EL (cell line): Measurements from ENCODE around the gene PLPPR3.

Experiments
- DNase-seq: peaks from one replicate; pipeline ENCODE4 v3.0.0-alpha.2; 2016

PLPPR3 gene

GRCh38 chr19:795691-796581 is 25.8 kb downstream of the PLPPR3 start:
- no peak for DNase-seq

DNA sequence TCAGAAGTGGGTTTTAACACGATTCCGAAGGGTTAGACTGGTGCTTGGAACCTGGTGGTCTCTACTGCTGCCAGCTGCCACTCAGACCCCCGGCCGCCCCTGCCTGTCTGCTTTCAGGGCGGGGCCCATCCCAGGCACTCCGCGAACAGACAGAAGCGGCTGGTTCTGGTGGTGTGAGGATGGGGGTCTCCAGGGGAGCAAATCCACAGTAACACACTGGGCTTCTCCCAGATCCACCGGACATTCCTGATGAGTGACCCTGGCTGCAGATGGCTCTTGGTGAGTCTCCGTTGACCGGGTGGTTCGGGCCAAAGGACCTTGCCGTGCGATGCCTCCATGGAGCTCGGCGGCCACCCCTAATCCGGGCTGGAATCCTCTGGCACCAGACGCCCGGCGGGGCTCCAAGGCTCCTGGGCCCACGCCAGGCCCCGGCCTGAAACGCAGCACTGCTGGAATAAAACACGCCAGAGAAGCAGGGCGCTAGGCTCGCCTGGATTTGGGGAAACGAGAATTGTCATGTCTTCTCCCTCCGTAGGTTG is 26.6 kb downstream of the PLPPR3 start:
- DNase-seq: no peak

GRCh38 chr19:793806-794205 is 27.9 kb downstream of the PLPPR3 start:
- no peak for DNase-seq

GRCh38 chr19:792306-792885 is 29.4 kb downstream of the PLPPR3 start:
- DNase-seq: no peak

DNA sequence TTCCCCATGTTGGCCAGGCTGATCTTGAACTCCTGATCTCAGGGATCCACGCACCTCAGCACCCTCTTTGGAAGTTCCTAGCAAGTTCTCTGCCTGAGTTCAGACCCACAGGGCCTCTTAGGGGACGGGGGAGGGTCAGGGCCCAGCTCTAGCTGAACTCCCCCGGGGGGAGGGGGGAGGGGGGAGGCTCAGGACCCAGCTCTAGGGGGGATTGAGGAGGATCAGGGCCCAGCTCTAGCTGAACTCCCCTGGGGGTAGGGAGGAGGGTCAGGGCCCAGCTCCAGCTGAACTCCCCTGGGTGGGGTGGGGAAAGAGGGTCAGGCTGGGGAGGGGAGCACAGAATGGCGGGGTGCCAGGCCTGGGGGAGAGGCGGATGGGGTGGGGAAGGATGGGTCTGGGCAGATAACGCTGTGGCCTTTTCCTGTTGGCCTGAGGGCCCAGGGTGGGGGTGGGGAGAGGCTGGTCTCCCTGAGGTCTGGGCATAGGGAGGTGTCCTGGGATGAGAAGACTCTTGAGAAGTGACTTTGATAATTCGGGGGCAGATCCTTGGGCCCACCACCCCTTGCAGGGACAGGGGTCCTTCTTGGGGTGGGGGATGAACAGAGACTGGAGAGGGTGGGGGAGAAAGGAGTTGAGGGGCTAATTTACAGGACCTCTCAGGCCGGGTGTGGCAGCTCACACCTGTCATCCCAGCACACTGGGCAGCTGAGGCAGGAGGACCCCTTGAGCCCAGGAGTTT is 30.0 kb downstream of the PLPPR3 start:
- no peak for DNase-seq

DNA sequence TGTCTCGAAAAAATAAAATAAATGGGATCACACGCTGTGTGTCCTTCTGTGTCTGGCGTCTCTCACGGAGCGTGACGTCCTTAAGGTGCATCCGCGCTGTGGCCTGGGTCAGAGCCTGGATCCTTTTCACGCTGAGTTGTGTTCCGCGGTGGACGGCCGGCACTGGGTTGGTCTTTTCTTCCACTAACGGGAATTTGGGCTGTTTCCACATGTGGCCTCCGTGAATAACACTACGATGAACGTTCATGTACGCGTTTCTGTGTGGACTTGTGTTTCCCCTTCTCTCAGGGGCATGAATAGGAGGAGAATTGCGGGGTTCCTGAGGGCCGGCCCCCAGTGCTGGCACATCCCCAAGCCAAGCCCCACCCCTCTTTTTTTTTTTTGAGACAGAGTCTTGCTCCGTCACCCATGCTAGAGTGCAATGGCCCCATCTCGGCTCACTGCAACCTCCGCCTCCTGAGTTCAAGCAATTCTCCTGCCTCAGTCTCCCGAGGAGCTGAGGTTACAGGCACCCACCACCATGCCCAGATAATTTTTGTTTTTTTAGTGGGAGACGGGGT is 30.7 kb downstream of the PLPPR3 start:
- no peak for DNase-seq

GRCh38 chr19:789701-790060 is 32.1 kb downstream of the PLPPR3 start:
- no peak for DNase-seq

DNA sequence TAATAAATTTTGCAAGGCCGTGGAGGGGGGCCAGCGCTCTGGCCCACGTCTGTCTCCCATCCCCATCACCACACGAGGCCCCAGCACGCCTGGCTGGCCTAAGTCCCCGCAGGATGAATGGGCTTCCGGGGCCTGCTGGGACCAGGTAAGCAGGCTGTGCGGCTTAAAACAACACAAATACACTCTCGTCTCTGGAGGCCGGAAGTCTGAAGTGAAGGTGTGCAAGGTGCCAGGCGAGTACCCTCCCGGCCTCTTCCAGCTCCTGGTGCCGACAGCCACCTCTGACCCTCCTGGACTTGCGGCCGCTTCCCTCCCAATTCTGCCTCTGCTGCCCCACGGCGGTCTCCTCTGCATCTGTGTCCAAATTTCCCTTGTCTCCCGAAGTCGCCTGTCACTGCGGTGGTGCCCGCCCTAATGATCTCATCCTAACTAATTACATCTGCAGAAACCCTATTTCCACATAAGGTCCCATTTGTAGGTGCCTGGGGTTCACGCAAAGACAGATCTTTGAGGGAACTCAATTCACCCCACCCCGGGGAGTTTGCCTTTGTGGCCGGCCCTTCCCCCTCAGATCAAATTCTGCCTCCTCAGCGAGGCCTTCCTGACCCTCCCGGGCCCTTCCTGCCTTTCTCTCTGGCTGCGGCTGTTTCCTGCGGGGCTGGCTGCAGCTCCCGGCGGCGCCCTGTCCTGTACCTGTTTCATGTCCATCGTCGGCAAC is 32.6 kb downstream of the PLPPR3 start:
- DNase-seq: peak; percentile 39

DNA sequence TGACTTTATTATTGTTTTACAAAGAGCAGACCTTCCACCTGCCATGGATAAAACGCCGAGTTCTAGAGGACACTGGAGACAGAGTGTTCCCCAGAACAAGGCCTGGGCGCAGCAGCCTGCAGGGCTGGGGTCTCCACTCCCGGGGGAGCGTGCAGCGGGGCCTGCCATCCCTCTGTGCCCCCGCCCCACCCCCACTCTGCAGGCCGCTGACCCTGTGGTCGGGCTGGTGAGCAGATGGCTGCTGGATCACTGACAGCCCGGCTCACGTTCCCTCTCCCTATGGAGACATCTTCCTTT is 33.1 kb downstream of the PLPPR3 start:
- DNase-seq: no peak

- no peak for DNase-seq
These were observed 34.2 kb downstream of the PLPPR3 start for GRCh38 chr19:787536-787935.

- no peak for DNase-seq
These were observed 37.2 kb downstream of the PLPPR3 start for GRCh38 chr19:784541-784940.

DNA sequence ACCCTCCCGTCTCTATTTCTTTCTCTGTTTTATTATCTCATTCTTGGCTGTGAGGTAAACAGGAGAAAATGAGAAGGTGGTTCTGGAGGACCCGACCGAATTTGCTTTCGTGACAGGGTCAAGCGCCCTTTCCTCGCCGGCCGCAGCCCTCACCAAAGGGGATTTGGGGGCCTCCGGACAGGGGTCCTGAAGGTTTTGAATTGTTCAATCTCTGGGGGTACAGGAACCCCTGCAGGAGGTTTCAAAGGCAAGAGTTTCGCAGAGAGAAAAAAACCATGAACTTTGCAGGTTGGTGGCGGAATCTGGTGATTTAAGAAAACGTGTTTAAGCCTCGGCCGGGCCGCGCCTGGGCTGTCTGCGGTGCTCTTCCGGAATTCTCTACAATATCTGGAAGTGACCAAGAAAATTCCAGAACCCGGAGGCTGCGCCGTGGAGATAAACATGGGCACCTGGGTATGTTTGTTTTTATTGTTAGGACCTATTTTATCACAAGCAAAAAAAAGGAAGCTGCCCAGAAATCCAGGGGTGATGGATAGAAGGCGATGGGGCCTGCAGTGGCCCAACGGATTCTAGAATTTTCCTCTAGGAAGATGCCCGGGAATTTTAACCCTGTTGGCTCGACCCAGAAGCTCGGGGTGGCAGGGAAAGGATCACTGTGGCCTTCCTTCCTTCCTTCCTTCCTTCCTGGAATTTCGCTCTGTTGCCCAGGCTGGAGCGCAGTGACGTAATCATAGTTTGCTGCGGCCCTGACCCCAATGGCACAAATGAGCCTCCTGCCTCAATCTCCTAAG is 38.7 kb downstream of the PLPPR3 start:
- no peak for DNase-seq

- DNase-seq: peak; percentile 88
These were observed 39.4 kb downstream of the PLPPR3 start for GRCh38 chr19:782185-782877.

GRCh38 chr19:781800-782184 is 40.0 kb downstream of the PLPPR3 start:
- DNase-seq: no peak

- DNase-seq: no peak
These were observed 40.8 kb downstream of the PLPPR3 start for GRCh38 chr19:780935-781334.

DNA sequence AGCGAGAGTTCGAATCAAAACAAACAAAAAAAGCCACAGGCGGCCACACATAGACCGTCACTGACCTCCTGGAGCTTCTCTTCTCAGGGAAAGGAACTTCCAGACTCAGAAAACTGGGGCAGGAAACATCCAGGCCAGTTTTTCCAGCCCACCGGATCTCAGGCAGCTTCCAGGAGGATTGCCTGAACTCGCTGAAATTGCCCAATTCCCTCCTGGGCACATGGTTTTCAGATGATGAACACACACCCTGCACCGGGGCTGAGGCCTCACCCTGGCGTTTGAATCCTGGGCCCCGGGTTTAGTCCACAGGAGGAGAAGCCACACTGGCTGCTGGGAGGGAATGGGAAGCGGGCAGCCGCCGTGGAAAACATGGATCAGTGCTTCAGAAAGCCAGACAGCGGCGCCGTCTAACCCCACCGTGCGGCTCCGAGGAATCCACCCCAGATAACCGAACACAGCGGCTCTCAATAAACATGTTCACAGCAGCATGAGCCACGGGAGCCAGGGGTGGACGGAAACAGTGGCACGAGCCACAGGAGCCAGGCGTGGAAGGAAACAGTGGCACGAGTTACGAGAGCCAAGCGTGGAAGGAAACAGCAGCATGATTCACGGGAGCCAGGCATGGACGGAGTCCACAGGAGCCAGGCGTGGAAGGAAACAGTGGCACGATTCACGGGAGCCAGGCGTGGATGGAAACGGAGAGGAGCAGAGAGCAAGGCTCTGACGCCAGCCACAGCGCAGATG is 42.7 kb downstream of the PLPPR3 start:
- peak; percentile 96 for DNase-seq

GRCh38 chr19:776549-776948 is 45.2 kb downstream of the PLPPR3 start:
- DNase-seq: no peak

DNA sequence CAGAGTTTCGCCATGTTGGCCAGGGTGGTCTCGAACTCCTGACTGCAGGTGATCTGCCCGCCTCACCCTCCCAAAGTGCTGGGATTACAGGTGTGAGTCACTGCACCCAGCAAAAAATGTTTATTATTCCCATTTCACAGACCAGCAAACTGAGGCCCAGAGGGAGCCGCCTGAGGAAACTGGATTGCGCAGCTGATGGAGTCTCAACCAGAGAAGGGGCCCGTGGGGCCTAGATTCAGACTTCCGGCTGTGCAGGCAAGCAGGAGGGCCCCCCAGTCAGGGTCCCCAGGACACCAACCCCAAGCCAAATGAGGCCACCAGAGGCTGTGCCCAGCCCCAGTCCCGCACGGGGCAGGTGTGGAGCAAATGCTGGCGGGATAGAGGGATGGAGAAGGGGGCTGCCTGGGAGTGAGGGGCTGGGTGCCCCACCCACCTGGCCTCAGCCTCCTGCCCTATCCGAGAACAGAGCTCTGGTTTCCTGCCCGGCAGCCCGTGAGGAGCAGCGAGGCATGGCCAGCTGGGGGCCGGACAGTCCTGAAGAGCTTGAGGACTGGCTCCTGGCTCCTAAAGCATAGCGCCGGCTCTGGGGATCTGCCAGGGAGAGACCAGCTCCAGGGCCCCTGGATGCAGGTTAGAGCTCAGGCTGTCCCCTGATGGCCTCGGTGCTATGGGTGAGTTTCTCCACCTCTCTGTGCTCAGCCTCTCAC is 48.9 kb downstream of the PLPPR3 start:
- DNase-seq: no peak

- no peak for DNase-seq
These were observed 49.7 kb downstream of the PLPPR3 start for GRCh38 chr19:772063-772462.

DNA sequence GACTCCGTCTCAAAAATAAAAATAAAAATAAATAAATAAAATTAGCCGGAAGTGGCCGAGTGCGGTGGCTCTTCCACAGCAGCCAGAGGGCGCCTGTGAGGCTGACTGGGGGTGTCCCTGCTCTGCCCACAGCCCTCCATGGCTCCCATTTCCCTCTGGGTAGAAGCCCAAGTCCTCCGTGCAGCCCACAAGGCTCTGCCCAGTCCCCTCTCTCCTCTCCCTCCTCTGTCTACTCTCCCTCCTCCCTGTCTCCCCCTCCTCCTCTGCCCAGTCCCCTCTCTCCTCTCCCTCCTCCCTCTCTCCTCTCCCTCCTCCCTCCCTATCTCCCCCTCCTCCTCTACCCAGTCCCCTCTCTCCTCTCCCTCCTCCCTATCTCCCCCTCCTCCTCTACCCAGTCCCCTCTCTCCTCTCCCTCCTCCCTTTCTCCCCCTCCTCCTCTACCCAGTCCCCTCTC is 50.4 kb downstream of the PLPPR3 start:
- DNase-seq: peak; percentile 64
